GM12892 (cell line): ENCODE measurements around the gene KLC4.

Experiments
- POLR2A ChIP-seq: IDR thresholded peaks from 2 replicates; pipeline ENCODE4 v1.6.1; 2011; ENCODE audit warnings: low read depth, low read length, control low read depth
- POLR2AphosphoS5 ChIP-seq: IDR thresholded peaks from 2 replicates; pipeline ENCODE4 v1.6.1; 2011; ENCODE audit warnings: low read depth, low read length, control low read depth

- TF ChIP-seq POLR2A = no peak
- no peak for TF ChIP-seq POLR2AphosphoS5
These were observed 27.1 kb upstream of the KLC4 start for GRCh38 chr6:43032326-43032725.
